HG03280 (cell line): ENCODE data around the gene TMCC3.
"Not testable (repeated sequence)": the region's sequence is repeated elsewhere in the genome, so short reads cannot be mapped to it uniquely, and the experiment has no call there.

Source experiments
- ATAC-seq: cut with Tn5 transposase; IDR thresholded peaks from one replicate; pipeline ENCODE4 v1.9.1; 2021; ENCODE audit warnings: mild to moderate bottlenecking, moderate library complexity; ENCODE audit not compliant: unreplicated experiment

TMCC3 gene

GRCh38 chr12:94637390-94638113 is 12.8 kb downstream of the TMCC3 start:
- ATAC-seq: no peak

GRCh38 chr12:94636462-94637085 is 13.8 kb downstream of the TMCC3 start:
- ATAC-seq: no peak

- no peak for ATAC-seq
Observed at GRCh38 chr12:94634717-94635116, 15.6 kb downstream of the TMCC3 start.

- ATAC-seq: no peak
Observed at GRCh38 chr12:94633401-94633800, 17.0 kb downstream of the TMCC3 start.

- no peak for ATAC-seq
Observed at GRCh38 chr12:94631058-94631457, 19.3 kb downstream of the TMCC3 start.

- ATAC-seq: no peak
Observed at GRCh38 chr12:94628819-94629472, 21.4 kb downstream of the TMCC3 start.

- no peak for ATAC-seq
Observed at GRCh38 chr12:94628369-94628768, 22.0 kb downstream of the TMCC3 start.

GRCh38 chr12:94625531-94625930 is 24.8 kb downstream of the TMCC3 start:
- ATAC-seq: no peak

- ATAC-seq: no peak
Observed at GRCh38 chr12:94623161-94623920, 27.0 kb downstream of the TMCC3 start.

GRCh38 chr12:94622475-94622874 is 27.9 kb downstream of the TMCC3 start:
- ATAC-seq: no peak

GRCh38 chr12:94621662-94622359 is 28.5 kb downstream of the TMCC3 start:
- peak; percentile 91 for ATAC-seq

- no peak for ATAC-seq
Observed at GRCh38 chr12:94620621-94621020, 29.7 kb downstream of the TMCC3 start.

- ATAC-seq: no peak
Observed at GRCh38 chr12:94618995-94619695, 31.2 kb downstream of the TMCC3 start.

- ATAC-seq: no peak
Observed at GRCh38 chr12:94617101-94617500, 33.3 kb downstream of the TMCC3 start.

GRCh38 chr12:94616203-94616729 is 34.1 kb downstream of the TMCC3 start:
- no peak for ATAC-seq

GRCh38 chr12:94615260-94616181 is 34.8 kb downstream of the TMCC3 start:
- ATAC-seq: no peak

- no peak for ATAC-seq
Observed at GRCh38 chr12:94614288-94614721, 36.1 kb downstream of the TMCC3 start.

- no peak for ATAC-seq
Observed at GRCh38 chr12:94609917-94610443, 40.4 kb downstream of the TMCC3 start.

- ATAC-seq: not testable (repeated sequence)
Observed at GRCh38 chr12:94606810-94607209, 43.5 kb downstream of the TMCC3 start.
